HL-60/S4 treated with phorbol 12-myristate 13-acetate at 8.2 ng/mL for 4 days and 3 days (cell line): ENCODE measurements around the gene SLC49A4.

ENCODE experiments used
- in situ Hi-C: fragments of 300-500 bp; cut with MboI; formaldehyde crosslinking; loops from 2 replicates; pipeline ENCODE4 v1.15.0; 2022; ENCODE audit warnings: low sequenced_read_pairs

The SLC49A4 gene

DNA sequence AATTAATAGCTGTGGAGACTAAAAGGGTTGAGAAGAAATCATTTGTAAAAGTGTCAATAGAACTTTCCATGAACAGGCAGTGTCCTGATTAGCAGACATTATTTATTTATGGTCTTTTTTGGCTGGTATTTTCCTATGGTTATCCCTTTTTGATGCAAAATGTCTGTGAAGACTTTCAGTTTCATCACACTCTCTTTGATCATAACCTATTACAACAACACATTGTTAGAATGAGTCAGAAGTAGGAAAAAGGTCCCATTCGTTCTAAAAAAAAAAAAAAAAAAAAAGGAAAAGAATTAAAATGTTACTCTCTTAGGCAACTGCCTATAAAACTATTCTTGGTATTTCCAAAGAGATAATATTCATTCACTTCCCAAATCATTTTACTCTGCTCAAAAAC, 62.1 kb downstream of the SLC49A4 start:
- in situ Hi-C loops: no loop called here

DNA sequence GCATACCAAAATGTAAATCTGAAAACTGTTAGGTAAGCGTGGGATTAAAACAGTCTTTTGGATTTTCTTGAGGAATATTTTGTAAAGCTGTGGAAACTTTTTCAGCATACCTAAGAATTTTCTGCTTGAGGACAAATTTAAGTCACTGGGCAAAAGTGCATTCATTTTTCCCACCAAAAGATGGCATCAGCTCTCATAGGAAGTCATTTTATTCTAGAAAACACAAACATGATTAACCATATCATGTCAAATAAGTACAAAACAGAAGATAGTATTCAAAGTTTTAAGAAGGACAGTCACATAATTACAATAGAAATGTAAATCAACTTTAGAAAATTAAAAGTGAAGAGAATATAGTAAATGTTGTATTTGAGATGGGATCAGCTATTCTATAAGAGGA, 63.5 kb downstream of the SLC49A4 start:
- in situ Hi-C loops: no loop called here

DNA sequence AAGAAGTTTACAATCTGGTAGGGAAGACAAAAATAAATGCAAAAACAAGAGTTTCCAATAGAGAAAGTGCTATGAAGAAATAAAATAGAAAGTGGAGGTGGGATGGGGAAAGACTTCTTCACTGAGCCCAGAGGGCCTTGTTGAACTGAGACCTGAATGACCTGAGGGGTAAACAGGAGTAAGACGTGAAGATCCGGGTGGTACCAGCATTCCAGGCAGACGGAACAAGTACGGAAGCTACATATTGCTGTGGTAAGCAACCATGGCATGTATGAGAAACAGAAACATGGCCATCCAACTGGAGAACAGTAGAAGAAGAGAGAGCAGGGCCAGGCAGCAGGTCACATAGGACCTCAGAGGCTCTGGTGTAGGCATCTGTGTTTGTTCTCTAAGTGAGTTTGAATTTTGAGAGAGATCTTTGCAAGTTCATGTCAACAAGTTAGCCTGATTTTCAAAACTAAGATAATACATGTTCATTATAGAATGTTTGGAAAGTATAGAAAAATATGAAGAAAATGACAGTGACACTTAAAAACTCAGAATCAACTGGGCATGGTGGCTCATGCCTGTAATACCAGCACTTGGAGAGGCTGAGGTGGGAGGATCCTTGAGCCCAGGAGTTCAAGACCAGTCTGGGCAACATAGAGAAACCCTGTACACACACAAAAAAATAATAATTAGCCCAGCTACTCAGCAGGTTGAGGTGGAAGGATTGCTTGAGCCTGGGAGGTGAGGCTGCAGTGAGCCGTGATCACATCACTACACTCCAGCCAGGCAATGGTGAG, 64.3 kb downstream of the SLC49A4 start:
- in situ Hi-C loops: no loop called here

DNA sequence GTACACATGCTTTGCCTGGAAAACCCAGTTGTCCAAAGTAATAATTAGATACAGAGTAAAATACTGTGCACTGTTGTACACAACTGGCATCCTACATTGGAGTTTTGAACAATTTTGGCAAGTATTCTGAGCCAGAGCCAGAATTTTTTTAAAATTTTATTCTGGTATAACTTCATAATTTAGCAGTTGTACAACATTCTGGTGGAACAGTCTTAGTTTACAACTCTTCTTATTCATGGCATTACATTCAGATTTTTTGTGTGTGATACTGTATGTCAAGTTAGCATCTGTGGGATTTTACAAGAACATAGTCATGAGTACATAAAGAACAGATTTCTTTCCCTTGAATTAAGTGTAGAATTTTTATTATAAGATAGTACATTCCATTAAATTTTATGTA, 67.5 kb downstream of the SLC49A4 start:
- in situ Hi-C loops: no loop called here

DNA sequence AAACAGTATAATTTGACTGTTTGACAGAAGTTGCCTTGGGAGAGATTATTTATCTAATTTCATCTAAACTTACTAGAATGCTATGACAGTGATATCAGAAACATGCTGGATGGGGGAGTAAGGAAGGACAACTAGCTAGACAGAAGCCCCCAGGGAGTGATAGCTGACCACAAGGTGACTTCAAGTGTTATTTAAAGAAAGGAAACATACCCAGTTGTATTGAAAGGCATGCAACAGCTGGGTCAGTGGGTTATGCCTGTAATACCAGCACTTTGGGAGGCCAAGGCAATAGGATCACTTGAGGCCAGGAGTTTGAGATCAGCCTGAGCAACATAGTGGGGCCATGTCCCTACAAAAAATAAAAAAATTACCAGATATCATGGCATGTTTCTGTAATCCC, 69.6 kb downstream of the SLC49A4 start:
- in situ Hi-C loops: no loop called here

DNA sequence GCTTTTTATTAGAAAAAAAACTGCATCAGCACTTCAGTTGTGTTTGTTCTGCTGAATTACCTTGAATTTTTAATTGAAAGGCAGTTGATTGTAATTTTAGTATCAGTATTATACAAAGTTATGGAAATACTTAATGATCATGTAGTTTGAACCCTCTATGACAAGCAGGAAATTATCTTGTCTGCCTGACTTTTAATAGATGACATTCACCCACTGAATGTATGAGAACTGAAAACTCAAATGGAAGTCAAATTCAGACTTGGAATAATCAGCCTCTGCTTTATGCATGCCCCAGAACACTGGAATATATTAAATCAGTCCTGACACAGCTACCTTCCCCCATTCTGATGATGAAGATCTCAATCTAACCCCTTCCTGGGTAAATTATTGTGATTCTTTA, 73.5 kb downstream of the SLC49A4 start:
- in situ Hi-C loops: no loop called here

DNA sequence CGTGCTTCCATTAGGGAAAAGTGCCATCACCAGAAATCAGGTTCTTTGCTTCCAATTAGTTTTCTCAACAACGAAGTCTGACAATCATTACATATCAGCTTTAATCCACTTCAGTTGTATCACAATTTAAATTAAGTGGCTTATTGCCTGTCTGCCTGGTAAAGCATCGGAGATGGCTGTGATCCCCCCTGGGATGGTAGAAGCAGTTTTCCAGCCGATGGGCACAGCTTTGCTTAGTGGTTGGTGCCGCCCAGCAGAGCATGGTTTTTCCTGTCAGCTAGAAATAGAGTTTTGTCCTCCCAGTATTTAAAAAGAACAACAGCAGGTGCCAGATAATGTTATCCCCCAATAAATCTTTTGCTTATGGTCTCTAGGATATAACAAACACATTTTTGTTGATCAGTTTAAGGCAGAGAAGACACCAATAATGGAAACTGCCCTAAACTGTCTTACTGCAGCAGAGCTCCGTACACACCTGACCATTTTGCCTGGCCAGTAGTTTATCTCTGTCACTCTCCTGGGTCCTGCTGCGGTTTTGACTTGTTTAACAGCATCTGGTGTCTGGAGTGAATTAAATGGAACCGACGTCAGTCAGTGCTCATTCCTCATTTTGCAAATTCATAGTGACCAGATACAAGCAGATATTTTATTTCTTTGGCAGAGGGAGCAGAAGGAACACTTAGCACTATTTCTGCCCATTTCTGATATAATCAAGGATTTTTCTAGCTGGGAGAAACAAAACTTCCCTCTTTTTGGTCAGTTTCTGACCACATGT, 79.1 kb downstream of the SLC49A4 start:
- in situ Hi-C loops: no loop called here

DNA sequence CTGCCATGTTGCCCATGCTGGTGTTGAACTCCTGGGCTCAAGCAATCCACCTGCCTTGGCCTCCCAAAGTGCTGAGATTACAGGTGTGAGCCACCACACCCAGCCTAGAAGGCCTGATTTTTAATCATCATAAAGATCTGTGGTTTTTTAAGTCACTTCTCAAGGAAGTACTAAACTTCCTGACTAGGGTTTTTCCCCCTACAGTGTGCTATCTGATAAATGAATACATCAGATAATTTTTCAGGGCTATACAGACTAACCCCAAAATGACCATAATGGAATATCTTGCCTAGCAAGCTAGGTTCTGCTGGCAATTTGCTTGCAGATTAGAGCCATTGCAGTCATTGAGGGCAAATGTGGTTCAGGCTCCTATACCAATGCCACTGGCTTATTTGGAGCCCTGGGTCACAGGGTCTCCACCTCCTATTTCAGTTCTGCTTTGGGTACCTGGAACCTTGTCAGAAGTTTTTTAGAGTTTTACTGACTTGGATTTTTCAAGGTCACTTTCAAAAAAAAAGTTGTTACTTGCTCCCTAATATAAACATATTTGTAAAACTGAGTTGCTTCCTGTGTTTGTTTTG, 80.8 kb downstream of the SLC49A4 start:
- in situ Hi-C loops: no loop called here

DNA sequence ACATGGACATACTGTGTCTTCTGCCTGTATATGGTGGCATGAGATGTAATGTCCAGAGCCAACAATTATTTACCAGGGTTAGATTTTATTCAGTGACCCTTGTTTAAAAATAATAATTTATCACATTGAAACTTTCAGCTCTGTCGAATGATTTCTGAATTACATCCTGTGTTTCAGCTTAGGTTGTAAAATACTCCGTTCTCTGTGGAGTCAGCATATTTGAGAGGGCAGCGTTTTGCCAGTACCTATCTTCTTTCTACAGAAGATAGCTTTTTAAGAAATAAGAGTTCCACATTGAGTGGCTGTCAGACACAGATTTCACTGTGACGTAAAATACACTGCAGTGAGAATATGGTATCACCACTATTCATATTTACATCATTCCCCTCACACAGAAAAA, 85.3 kb downstream of the SLC49A4 start:
- in situ Hi-C loops: no loop called here

DNA sequence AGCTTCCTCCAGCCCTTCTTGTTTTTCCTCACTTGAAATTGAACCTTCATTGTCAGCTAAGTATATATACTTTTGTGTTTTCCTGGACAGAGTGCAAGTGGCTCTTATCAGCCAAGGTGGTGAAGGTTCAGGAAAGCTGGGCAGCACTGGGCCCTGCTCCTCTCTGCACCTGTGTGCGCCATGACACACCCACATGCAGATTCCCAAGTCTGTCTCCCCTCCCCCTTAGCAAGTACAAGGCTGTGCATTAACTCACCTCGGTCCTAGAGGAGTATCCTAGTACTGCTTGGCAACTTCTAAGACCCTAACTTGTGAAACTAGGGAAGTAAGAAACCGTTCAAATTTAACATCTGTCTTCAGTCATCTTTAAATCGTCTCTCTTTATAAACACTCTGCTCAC, 85.8 kb downstream of the SLC49A4 start:
- in situ Hi-C loops: no loop called here

DNA sequence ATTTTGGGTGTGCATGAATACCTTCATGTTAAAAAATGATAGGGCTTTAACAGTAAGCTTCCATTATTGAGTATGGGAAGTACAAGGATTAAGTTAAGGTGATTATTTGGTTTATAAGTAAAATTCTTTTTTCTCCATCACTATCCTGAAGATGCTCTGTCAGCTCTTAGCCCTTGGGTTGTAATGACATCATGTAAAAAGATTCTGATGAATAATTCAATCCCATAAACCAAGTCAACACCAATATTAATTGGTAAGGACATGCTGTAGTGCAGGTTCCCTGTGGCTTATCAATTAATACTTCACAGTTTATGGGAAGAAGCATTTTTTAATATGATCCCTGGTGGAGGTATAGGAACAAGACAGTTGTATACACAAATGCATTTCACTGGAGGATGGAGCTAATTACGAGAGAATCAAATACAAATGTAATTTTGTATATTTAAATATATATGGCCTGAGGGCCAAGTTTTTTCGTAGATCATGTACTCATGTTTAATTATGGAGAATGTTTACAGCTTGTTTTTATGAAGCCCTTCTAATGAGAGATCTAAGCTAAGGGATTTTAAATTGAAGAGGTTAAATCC, 87.6 kb downstream of the SLC49A4 start:
- in situ Hi-C loops: no loop called here

DNA sequence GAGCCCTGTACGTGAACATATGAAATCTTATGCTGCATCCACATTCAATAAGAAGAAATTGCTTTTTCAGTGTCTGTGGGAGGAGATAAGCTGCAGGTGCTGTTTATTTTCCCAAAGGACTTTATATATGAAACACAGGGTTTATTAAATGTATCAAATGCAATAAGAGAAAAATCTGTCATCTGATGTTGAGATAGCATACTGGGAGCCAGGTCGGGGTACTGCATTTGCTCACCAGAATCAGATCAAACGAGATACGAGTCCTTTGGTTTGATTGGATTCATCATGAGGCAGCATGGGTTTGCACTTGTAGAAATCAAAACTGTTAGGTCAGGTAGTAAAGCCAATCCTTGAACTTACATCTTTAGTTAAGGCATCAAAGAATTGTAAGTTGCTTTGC, 91.4 kb downstream of the SLC49A4 start:
- in situ Hi-C loops: no loop called here

DNA sequence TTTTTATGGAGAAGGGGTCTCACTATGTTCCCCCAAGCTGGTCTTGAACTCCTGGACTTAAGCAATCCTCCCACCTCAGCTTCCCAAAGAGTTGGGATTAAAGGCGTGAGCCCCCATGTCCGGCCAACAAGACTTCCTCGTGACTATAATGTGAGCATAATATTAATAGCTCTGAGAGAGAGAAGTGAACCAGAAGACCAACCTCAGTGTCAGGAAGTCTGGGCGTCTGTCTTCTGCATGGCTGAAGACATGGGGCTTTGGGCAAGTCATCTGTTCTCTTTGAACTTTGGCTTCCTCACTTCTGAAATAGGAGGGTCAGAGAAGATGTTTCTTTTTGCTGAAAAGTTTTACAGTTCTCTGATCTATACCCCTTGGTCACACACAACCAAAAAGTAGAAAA, 92.1 kb downstream of the SLC49A4 start:
- in situ Hi-C loops: no loop called here

DNA sequence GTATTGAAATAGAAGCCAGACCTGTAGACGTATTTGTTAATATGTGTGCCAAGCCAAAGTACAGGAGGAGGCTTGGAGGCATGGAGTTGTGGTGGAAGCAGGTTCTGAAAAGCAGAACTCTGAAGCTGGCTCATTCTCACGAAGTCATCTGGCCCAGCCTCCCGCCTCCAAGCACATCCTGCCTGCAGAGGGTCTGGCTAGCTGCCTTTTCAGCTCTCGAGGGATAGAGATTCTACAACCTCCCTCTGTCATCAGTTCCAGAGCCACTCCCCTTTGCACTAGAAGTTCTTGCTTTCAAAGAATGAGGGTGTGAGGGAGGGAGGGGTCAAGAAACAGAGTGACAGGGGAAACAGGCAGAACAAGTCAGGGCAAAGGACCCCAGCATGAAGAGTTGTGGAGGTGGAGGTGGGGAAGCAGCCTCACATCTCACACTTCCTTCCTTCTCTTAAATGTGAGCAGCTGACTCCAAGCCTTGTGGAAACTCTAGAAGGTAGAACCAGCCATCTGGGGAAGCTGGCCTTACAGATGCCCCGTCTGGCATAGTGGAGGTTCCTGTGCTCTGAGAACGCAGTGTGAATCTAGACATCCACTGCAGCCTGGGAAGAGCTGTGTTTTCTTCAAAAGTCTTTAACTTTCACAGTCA, 95.3 kb downstream of the SLC49A4 start:
- in situ Hi-C loops: no loop called here

DNA sequence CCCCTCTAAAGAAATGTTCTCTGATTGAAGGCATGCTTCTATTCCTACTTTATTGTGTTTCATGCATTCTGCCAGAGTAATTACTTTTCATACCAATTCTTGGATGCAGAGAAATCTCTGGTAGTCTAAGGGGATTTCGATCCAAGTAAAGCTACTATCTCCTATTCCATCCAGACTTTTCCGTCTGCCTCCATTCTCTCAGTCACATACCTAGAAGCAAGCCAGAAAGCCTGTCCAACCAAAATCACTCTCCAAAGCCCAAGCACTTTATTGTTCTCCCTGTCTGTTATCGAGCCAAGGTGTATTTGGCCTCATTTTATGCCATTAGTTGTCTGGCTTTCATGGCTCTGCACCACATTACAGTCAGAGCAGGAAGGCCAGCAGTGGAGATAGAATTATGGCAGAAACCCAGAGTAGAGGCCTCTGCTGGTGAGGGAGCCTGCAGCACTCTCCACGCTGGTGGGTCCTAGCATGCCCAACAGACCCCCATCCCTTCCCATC, 95.9 kb downstream of the SLC49A4 start:
- in situ Hi-C loops: no loop called here

DNA sequence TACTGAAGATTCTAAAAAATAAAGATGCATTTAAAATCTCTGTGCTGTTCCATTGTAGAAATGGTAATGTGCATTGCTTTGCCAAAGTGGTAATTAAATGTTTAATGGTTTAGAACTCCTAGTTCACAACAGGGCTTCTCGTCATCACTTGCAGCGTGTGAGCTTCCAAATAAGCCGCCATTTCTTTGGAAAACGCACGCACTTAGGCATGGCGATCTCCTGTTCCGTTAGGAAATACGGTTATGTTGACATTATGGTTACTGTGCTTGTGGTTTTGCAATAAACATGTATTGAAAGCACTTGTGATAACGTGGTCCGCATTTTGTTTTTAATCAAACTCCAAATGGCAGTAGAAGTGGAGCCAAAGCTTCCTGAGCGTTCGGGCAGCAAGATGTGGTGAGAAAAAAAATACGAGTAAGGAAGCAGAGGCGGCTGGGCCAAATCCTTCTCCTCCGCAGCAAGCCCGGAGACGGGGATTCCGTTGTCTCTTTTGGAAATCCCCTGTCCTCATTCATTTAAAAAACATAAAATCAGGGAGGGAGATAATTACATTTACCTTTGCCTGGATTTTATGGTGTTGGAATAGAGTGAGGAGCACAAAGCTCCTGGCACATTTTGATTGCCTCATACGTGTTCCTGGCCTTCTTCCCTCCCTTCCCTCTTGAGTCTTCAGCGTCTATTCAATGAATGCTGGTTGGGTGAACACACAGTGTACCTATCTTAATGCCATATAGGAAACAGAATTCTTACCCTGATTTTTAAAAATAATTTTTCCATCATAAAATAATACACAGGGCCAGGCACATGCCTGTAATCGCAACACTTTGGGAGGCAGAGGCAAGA, 97.5 kb downstream of the SLC49A4 start:
- in situ Hi-C loops: no loop called here

DNA sequence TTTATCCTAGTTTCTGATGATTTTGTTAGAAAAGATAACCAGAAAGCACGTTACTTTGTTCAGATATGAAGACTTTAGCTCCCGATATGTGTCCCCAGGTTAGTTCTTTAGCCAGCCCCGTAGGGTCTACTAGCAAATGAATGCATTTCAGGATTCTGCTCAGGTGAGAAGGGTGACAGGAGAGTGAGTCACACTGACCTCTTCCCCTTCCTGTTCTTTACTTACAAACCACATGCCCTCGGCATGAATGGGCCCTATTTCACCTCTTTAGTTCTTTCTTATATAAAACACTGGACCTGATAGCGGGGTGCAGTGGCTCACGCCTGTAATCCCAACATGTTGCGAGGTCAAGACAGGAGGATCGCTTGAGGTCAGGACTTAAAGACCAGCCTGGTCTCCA, 98.4 kb downstream of the SLC49A4 start:
- in situ Hi-C loops: no loop called here

DNA sequence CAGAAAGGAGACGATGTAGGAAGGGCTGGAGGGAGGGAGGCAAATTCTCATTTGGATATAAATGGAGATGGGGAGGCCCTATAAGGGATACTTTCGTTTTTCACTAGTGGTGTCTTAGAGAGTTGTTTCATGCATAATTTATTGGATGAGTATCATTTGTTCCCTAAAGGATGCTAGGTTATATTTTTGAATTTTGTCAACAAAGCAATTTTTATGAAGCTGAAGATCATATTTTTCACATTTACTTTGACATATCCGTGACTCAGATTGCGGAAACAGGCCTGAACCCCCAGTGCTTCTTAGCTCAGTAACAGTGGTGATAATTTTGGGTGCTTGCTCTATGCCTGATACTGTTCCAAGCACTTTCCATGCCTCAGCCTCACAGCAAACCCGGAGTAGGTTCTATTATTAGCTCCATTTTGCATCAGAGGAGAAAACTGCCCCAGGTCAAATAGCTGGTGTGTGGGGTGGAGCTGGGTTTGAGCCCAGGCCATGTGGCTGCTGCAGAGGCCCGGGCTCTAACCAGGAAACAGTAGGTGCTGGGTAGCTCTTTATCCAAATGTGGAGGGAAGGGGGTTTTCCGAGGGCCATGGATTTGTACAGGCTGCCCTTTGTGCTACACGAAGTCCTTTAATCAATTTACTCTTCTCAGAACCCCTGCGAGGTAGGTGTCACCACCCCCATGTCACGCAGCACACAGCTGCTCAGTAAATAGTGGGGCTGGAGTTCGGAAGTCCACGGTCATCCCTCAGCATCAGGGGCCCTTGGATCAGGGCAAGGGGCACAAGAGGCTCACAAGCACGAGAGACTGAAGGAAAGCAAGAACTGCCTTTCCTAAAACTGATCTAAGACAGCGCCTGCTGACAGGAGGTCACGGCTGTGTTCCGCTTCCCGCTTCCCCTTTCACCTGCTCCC, 99.1 kb downstream of the SLC49A4 start:
- in situ Hi-C loops: no loop called here

DNA sequence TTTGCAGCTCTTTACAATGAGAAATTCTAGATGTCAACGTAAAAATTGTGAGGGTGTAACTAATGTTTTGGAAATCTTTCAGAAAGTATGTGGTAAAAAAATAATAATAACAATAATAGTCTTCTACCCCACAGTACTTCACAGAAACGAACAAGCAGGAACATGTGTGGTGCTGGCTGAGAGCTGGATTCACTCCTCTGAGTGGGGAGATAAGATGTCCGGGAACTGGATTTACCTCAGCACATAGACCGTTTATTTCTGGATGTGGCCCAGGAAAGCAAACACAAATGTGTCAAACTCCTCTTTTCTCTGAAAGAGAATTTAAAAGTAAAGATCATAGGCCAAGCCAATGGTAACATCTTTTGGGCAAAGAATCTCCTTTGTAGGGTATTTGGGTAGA, 103.4 kb downstream of the SLC49A4 start:
- in situ Hi-C loops: no loop called here
